Fibroblast of pulmonary artery (primary cell): ENCODE measurements around the gene CBX4.

Experiments
- DNase-seq: peaks from one replicate; pipeline ENCODE4 v3.0.0-alpha.2; 2010; ENCODE audit warnings: low read depth
- H3K4me3 ChIP-seq: replicated peaks from 2 replicates; pipeline ENCODE4 v1.5.1; 2011; ENCODE audit warnings: low read depth, mild to moderate bottlenecking, control low read depth, low read length, moderate library complexity
- CTCF ChIP-seq: IDR thresholded peaks from 2 replicates; pipeline ENCODE4 v1.5.1; 2011; ENCODE audit warnings: mild to moderate bottlenecking, control low read depth, low read length, inconsistent platforms; ENCODE audit errors: missing control alignments

The CBX4 gene

GRCh38 chr17:79845601-79845949 lies 6.3 kb upstream of the CBX4 start:
- TF ChIP-seq CTCF = no peak
- no peak overlapping the region for H3K4me3 ChIP-seq
- no peak for DNase-seq

GRCh38 chr17:79844869-79845600 lies 5.8 kb upstream of the CBX4 start:
- H3K4me3 ChIP-seq = peak overlapping the region; percentile 14
- TF ChIP-seq CTCF = peak; percentile 43
- DNase-seq = no peak

- H3K4me3 ChIP-seq = peak overlapping the region; percentile 50
- DNase-seq = peak; percentile 70
- no peak for TF ChIP-seq CTCF
Observed at GRCh38 chr17:79843816-79844800, 4.9 kb upstream of the CBX4 start.

- DNase-seq = no peak
- no peak for TF ChIP-seq CTCF
- peak overlapping the region; percentile 50 for H3K4me3 ChIP-seq
Observed at GRCh38 chr17:79843474-79843815, 4.2 kb upstream of the CBX4 start.

GRCh38 chr17:79842656-79843473 lies 3.6 kb upstream of the CBX4 start:
- no peak for DNase-seq
- TF ChIP-seq CTCF = no peak
- peak overlapping the region; percentile 50 for H3K4me3 ChIP-seq

- no peak overlapping the region for H3K4me3 ChIP-seq
- DNase-seq = no peak
- no peak for TF ChIP-seq CTCF
Observed at GRCh38 chr17:79842136-79842655, 3.0 kb upstream of the CBX4 start.
